Suppressor macrophage (primary cell): ENCODE results near the gene CPB1.

Source experiments
- DNase-seq, 4 experiments: peaks; one replicate each; pipeline ENCODE4 v3.0.0-alpha.2; 2020 to 2022

Gene CPB1

GRCh38 chr3:148833223-148833622 is 5.6 kb downstream of the CPB1 start:
- DNase-seq, result no peak

DNA sequence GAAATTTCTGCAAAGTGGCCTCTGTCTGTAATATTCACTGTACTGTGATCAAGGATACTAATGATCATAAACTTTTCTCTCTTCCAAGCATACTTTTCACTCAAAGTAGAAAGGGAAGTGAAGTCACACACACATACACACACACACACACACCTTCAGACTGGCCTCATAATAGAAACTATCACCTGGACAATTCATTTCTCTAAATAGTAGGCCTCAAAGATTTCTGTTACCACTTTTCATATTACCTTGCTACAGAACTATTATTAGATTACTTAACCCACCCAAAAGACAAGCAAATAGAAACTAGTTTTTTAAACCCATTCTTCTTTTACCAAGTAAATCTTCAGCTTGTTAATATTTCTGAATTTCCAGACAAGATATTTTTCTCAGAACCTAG is 12.2 kb downstream of the CPB1 start:
- no peak for DNase-seq

DNA sequence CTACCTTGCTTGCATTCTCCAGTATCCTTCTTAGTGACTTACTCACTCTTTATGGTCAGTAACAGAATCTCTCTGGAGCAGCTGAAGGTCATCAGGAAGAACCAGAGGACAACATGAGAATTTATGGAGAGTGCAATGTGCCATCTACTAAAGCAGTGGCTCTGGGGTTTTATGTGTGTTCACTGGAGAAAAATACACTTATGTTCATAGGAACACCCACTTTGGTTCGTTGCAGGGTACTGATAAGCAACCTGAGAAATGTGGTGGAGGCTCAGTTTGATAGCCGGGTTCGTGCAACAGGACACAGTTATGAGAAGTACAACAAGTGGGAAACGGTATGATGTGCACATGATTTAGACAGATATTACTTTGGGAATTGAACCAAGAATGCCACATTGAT is 12.8 kb downstream of the CPB1 start:
- DNase-seq, result no peak

DNA sequence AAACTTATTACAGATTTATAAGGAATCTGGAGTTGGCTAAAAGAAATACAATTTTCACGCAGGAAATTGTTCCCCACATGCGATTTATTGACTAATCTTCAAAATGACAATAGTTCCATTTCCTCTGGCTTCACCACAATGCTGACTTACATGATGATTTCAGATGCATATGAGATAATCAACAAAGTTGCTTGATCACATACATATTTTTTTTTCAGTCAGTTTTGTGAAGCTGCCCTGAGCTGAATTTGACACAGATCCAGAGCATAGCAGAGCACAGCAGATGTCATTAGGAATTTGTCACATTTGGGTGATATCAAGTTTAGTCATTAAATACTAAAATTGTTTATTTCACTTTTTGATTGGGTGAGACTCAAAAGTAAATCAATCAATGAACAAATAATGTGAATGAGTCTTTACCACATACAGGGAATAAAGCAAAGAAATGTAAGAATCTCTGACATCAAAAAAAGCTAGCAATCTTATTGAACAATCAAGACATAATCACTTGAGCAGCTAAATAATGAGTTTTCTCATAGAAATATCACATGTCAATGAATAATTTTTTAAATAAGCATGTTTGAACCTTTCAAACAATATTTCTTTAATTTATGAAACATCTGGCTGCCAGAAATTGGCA is 18.3 kb downstream of the CPB1 start:
- peak in 2 of 4 experiments; percentile 25 to 53 for DNase-seq

DNA sequence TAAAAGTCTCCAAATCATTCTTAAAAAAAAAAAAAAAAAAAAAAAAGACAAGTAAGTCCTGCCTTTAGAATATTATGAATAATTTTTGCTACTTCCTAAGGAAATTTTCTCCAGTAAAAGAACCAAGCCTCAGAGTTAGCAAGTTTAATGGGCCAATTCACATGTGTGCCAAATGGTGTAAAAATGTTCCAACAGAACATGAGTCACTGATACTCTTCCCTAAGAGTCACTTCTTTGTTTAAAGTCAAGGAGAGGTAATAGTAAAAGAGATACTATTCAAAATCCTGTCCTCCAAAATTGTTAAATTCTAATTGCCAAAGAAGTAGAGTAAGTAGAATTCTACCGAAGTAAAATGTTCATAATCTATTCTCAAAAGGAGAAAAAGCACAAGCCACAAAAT is 19.7 kb downstream of the CPB1 start:
- no peak for DNase-seq

DNA sequence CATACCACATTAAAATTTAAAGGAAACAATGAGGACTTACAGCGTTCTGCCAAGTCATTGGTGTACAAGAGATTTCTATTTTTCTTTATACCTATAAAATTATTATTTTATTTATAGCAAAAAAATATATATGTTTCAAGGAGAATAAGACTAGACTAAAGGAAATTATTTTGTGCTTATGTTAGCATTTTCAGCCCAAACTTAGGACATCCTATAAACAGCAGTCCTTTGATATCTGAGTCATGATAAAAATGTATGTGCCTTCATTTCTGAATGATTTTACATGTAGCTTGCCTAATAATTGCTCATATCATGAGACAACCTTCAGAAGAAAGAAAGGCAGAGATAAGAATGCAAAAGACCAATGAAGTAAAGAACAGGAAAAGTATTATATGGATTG is 20.8 kb downstream of the CPB1 start:
- no peak for DNase-seq

DNA sequence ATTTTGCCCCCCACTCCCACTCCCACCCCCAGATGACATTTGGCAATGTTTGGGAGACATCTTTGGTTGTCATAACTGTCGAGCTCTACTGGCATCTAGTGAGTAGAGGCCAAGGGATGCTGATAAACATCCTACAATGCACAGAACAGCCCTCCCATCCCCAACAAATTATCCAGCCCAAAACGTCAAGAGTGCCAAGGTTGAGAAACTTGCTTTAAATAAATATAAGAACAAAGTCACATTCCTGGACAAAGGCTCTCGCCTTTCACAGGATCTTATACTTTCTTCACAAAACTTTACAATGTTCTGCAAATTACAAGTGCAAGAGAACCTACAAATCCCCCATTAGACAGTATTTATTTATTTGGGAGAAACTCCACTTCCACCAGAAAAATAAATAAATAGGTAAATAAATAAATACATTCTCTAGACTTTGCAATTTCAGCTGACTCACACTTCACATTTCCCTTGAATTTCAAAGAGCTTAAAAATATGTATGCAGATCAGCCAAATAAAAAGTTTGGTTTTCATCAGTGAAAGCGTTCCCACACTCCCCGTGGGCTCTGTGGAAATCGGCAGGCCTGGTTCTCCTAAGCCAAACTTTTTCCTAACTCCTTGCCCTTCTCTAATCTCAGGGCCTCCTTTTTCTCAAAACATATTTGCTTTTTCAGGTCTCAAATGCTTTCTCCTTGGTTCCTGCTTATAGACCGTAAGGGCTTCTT is 24.8 kb downstream of the CPB1 start:
- no peak for DNase-seq

- no peak for DNase-seq
These were observed 25.5 kb downstream of the CPB1 start for GRCh38 chr3:148853076-148853475.

GRCh38 chr3:148854061-148854460 is 26.4 kb downstream of the CPB1 start:
- DNase-seq, result no peak

- DNase-seq, result no peak
These were observed 28.8 kb downstream of the CPB1 start for GRCh38 chr3:148856384-148856783.

DNA sequence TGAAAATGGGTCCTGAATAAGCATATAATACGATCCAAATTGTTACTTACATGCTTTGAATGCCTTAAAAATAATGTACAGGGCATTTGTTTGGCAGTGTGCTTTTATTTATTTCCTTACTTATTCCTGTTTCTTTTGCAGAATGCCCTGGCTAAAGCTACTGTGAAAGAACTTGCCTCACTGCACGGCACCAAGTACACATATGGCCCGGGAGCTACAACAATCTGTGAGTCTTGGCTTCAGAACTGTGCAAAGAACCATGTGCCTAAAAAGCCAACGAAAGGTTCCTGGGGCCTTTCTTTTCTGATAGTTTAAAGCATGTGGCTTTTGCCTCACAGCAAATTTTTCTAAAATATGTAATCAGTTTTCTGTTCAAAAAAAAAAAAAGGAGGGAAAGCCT is 29.7 kb downstream of the CPB1 start:
- DNase-seq, result no peak

DNA sequence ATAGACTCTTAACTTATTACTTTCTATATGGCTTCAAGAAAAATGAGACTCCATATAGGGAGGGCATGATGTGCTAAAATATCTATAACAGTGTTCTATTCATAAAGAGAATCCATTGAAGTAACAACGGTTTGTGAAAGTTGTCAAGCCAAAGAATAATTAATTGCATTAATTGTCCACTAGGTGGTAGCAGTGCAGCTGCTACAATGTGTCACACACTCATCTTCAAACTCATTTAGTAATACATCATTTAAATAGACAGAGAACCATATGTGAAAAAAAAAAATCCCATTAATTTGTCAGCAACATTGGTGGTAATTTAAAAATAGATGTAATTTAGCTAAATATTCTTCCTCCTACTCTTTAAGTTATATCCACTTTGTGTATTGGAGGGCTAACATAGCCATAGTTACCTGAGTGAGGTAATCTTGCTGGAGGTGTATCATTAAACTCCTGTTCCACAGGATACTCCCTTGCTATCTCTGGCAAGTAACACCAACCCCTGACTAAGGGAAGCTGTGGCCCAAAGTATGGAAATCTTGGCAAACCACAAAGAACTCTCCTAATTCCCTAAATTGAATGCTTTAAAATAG is 33.8 kb downstream of the CPB1 start:
- peak; percentile 23 to 75 (median 55) for DNase-seq

GRCh38 chr3:148863297-148863696 is 35.7 kb downstream of the CPB1 start:
- peak in 1 of 4 experiments; percentile 8 for DNase-seq

- DNase-seq, result no peak
These were observed 36.2 kb downstream of the CPB1 start for GRCh38 chr3:148863814-148864213.

DNA sequence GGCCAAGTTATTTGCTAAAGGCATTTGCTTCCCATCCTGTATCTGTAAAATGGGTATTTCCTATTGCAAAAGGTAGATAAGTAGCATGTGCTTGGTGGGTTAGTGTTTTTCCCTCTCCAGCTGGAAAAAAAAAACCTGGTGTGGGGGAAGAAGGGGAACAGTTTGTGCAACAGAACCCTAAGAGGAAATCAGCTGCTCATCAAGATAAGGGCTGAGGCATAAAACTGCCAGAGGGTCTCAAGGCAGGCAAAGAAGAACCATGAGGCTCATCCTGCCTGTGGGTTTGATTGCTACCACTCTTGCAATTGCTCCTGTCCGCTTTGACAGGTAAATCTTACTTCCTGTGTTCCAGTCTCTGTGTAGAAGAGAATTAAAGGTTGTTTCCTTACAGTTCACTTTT is 37.4 kb downstream of the CPB1 start, which contains the start of gene CPA3:
Gene CPA3 (plus strand): TSS at position 248 of the 400 bp plus-strand sequence. CDS start 12 bp downstream, at position 260.
- no peak for DNase-seq

- no peak for DNase-seq
These were observed 38.6 kb downstream of the CPB1 start for GRCh38 chr3:148866261-148866660.

GRCh38 chr3:148873270-148873927 is 45.8 kb downstream of the CPB1 start:
- DNase-seq, result no peak

DNA sequence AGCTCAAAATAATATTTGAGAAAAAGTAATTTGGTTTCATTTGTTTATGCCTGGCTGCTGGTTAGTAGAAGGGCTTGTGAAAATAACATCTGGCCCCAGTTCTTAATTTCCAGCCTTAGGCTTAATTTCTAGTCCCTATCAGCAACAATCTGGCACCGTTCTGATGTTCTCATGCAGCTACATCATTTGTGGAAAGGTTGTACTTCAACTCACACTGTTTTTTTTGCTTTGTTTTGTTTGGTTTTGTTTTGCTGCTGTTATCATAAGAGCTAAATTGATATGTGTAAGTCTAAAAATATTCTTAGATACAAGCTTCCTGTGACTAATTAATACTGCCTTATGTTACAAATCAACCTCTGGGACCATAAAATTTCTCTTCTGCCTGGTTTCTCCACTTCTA is 46.4 kb downstream of the CPB1 start:
- DNase-seq, result no peak

DNA sequence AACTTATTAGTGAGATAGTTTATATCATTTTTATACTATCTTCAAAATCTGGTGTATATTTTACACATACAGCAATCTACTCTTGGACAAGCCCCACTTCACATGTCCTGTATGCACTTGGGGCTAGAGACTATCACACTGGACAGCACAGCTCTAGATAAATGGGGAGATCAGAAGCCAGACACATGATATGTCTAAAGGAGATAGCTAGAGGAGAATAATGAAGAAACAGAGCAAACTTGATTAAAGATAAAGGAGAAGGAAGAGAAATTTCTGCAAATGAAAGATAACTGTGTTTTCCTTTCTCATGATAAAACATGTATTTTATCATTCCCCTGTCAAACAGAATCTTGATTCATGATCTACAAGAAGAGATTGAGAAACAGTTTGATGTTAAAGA is 50.5 kb downstream of the CPB1 start:
- no peak for DNase-seq

GRCh38 chr3:148879256-148879655 is 51.6 kb downstream of the CPB1 start:
- no peak for DNase-seq

DNA sequence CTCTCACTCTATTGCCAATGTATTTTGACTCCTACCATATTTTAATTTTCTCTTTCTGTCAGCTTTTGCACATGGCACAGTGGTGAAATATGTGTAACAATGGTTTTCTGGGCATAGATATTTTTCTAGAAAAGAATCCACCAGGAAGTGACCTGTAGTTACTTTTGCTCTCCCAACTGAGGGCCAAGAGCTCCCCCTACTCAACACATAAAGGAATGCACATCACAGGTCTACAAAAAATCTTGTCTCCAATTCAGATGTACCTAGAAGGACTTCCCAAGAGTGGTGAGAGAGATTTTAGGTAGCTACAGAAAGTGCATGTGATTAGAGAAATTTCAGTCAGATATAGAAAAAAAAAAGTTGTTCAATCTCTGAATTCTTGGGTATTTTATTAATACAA is 53.1 kb downstream of the CPB1 start:
- DNase-seq, result peak in 3 of 4 experiments; percentile 45 to 49 (median 48)

DNA sequence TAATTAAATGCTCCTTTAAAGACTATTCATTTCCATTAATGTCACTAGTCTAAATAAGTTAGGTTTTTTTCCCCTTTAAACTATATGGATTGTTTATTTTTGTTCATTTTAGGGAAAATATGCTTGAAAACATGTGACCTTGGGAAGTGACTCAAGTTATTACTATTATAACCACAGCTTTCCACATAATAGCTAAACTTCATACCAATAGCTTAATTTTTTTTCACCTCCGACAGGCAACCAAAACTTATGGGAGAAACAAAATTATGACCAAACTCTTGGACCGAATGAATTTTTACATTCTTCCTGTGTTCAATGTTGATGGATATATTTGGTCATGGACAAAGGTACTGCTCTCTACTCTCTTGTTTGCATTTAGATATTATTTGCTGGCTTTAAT is 53.7 kb downstream of the CPB1 start:
- DNase-seq, result no peak

GRCh38 chr3:148882288-148882687 is 54.7 kb downstream of the CPB1 start:
- no peak for DNase-seq
